ENCODE results near the gene ELF5.

Gene ELF5

GRCh38 chr11:34524696-34525095, 11.1 kb upstream of the ELF5 start:
- H3K4me3 ChIP-seq (ENCODE audit: low read depth, low read length) = no peak overlapping the region
- DNase-seq (ENCODE audit: low read depth) = no peak
- TF ChIP-seq POLR2A (IDR thresholded peaks at IDR 0.05; ENCODE audit: extremely low read depth, insufficient read length) (no peak), CTCF (IDR thresholded peaks at IDR 0.05; ENCODE audit: low read depth, low read length) (no peak), MAX (IDR thresholded peaks at IDR 0.05; ENCODE audit: low read depth, low read length) (no peak), MYC (IDR thresholded peaks at IDR 0.05; ENCODE audit: low read depth, low read length) (no peak)

GRCh38 chr11:34523053-34523452, 9.5 kb upstream of the ELF5 start:
- TF ChIP-seq CTCF (IDR thresholded peaks at IDR 0.05; ENCODE audit: low read depth, low read length) (no peak), MAX (IDR thresholded peaks at IDR 0.05; ENCODE audit: low read depth, low read length) (no peak), POLR2A (IDR thresholded peaks at IDR 0.05; ENCODE audit: extremely low read depth, insufficient read length) (no peak)
- no peak for DNase-seq (ENCODE audit: low read depth)
- no peak overlapping the region for H3K4me3 ChIP-seq (ENCODE audit: low read depth, low read length)

GRCh38 chr11:34522188-34522587, 8.6 kb upstream of the ELF5 start:
- no peak overlapping the region for H3K4me3 ChIP-seq (ENCODE audit: low read depth, low read length)
- no peak for DNase-seq (ENCODE audit: low read depth)
- no peak for TF ChIP-seq MYC (IDR thresholded peaks at IDR 0.05; ENCODE audit: low read depth, low read length)
- no peak for TF ChIP-seq POLR2A (IDR thresholded peaks at IDR 0.05; ENCODE audit: extremely low read depth, insufficient read length)
- TF ChIP-seq CTCF (IDR thresholded peaks at IDR 0.05; ENCODE audit: low read depth, low read length) = no peak
- TF ChIP-seq MAX (IDR thresholded peaks at IDR 0.05; ENCODE audit: low read depth, low read length) = no peak

- no peak for DNase-seq (ENCODE audit: low read depth)
- no peak overlapping the region for H3K4me3 ChIP-seq (ENCODE audit: low read depth, low read length)
- TF ChIP-seq MYC (IDR thresholded peaks at IDR 0.05; ENCODE audit: low read depth, low read length) (no peak), POLR2A (IDR thresholded peaks at IDR 0.05; ENCODE audit: extremely low read depth, insufficient read length) (no peak)
Observed at GRCh38 chr11:34521265-34521664, 7.7 kb upstream of the ELF5 start.

GRCh38 chr11:34519595-34520235, 6.1 kb upstream of the ELF5 start:
- no peak for TF ChIP-seq MYC (IDR thresholded peaks at IDR 0.05; ENCODE audit: low read depth, low read length)
- TF ChIP-seq MAX (IDR thresholded peaks at IDR 0.05; ENCODE audit: low read depth, low read length) = no peak
- TF ChIP-seq CTCF (IDR thresholded peaks at IDR 0.05; ENCODE audit: low read depth, low read length) = no peak
- no peak for TF ChIP-seq POLR2A (IDR thresholded peaks at IDR 0.05; ENCODE audit: extremely low read depth, insufficient read length)
- H3K4me3 ChIP-seq (ENCODE audit: low read depth, low read length) = no peak overlapping the region
- DNase-seq (ENCODE audit: low read depth) = no peak

GRCh38 chr11:34516247-34517040, 2.9 kb upstream of the ELF5 start:
- DNase-seq (ENCODE audit: low read depth) = no peak
- H3K4me3 ChIP-seq (ENCODE audit: low read depth, low read length) = no peak overlapping the region
- TF ChIP-seq POLR2A (IDR thresholded peaks at IDR 0.05; ENCODE audit: extremely low read depth, insufficient read length) (no peak), MYC (IDR thresholded peaks at IDR 0.05; ENCODE audit: low read depth, low read length) (no peak), MAX (IDR thresholded peaks at IDR 0.05; ENCODE audit: low read depth, low read length) (no peak), CTCF (IDR thresholded peaks at IDR 0.05; ENCODE audit: low read depth, low read length) (no peak)

All from NB4 (cell line).